Measurements from ENCODE around the gene IDH1. TPM values are rescaled to one million over a fixed set of nuclear protein-coding genes. Genes with fewer than 3 reads are reported as not detected.
"Not testable (repeated sequence)": the region's sequence is repeated elsewhere in the genome, so short reads cannot be mapped to it uniquely, and the experiment has no call there.

The IDH1 gene
- polyA plus RNA-seq (2013, experiment 1 of 2; ENCODE audit: insufficient read length): 48.6 TPM
- 53.8 TPM for polyA plus RNA-seq (2013, experiment 2 of 2; ENCODE audit: insufficient read length)

DNA sequence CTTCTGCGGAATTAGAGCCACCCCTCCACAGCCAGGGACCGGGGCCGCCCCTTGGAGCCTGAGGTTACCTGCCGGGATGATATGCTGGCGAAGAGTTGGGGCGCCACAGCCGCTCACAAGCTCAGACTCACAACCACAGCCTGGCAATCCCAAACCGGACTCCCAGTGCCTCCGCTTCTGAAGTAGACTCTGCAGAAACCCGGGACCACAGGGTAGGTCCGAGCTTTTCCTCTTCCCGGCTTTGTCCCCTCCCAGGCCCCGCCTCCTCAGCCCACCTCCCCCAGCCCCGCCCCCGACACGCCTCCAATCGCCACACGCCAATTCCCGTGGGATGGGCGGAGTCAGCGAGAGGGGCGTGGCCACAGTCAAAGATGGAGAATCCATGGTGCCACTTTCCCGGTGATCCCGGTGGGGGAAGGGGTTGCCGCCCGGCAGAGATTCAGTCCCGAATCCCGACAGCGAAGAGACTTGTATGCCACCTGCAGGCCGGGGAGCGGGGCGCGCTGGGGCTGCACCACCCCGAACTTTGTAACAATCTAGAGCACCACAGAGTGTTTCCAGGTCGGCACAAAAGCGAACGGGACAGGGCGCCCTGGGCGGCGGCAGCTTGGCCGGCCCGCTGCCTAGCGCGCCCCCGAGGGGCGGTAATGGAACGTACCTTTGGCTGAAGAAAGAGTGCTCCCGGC is at the start of gene IDH1:
IDH1 (minus strand) TSS at position 201 of the 686 bp plus-strand sequence. CDS start 3,520 bp downstream, outside the sequence.
- DNase-seq: peak; percentile 97

DNA sequence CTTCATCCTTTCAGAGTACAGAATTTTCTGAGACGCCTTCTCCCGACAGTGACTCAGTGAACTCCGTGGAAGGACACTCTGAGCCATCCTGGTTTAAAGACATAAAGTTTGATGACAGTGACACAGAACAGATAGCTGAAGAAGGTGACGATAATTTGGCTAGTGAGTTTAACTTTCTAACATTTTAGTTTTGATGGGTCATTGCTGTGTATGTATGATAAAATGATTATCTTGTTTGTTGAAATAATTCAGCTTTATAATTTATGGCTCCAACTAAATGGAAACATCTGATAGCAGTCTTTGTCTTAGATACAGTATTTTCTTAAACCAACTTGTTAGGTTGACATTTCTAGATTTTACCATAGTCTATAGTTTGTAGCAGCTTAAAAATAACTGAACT is 49.3 kb upstream of the IDH1 start:
- no peak for DNase-seq

DNA sequence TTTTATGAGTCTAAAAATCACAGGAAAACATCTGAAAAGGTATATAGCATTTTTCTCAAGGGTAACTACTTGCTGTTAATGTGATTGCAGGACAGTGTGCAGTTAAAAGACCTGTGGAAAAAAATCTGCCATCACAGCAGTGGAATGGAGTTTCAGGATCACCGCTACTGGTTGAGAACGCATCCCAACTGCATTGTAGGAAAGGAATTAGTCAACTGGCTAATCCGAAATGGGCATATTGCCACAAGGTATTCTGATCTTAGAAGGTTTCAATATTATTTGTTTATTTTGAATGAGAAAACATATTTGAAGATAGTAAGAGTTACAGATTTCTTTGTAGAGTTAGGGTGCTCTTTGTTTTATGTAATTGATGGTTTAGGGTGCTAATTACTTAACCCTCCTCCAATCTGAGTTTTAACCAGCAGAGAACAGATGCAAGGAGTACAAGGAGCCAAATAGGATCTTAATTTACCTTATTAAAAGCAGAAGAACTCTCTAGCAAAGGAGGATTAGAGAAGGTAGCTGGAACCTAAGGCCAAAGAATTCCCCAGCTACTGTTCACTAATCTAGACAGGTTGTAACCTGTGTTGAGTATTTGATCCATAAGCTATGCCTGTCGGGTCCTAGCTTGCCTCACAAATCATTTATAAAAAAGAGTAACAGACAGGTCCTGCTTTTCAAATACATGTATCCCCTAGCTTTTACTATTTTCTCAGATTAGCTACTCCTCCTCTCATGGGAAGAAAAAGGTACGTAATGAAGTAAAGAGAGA is 46.2 kb upstream of the IDH1 start:
- no peak for DNase-seq

DNA sequence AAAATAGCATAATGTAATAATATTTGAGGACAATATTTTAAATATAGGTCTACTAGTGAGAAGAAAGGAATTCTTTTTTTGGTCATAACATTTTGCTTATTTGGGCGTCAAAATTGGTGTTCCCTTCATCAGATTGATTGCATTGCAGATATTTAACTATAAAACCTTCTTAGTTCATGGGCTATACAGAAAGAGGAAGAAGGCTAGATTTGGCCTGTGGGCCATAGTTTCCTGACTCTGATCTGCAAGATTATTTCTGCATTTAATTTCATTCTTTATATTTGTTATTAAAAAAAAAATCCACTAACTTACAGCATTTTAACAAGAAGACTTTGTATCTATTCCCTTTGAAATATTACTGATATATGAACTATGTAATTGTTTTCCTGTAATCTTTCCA is 43.1 kb upstream of the IDH1 start:
- DNase-seq: no peak

DNA sequence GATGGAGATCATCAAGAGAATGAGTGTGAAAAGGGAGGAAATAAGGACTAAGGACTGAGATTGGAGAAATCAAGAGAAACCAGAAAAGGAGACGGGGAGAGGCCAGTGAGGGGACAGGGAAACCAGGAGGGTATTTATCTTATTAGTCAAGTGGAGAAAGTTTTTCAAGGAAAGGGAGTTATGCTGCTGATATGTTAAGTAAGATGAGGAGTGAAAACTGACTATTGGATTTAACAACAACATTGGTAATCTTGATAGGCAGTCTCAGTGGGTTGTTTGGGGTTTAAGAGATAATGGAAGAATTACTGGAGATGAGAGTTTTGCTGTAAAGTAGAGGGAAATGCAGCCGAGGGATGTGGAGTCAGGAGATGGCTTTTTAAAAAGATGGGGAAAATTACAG is 41.7 kb upstream of the IDH1 start:
- DNase-seq: no peak

DNA sequence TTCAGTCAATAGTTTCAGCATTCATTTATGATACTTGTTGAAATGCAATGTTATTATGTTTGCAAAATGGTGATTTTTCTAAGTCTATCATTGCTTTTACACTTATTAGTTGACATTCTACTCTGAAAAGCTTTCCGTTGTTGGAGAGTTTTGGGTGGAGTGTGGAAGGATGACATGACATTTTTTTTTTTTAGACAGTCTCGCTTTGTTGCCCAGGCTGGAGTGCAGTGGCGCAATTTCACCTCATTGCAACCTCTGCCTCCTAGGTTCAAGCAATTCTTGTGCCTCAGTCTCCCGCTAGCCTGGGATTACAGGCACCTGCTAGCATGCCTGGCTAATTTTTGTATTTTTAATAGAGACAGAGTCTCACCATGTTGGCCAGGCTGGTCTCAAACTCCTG is 41.0 kb upstream of the IDH1 start:
- DNase-seq: no peak

DNA sequence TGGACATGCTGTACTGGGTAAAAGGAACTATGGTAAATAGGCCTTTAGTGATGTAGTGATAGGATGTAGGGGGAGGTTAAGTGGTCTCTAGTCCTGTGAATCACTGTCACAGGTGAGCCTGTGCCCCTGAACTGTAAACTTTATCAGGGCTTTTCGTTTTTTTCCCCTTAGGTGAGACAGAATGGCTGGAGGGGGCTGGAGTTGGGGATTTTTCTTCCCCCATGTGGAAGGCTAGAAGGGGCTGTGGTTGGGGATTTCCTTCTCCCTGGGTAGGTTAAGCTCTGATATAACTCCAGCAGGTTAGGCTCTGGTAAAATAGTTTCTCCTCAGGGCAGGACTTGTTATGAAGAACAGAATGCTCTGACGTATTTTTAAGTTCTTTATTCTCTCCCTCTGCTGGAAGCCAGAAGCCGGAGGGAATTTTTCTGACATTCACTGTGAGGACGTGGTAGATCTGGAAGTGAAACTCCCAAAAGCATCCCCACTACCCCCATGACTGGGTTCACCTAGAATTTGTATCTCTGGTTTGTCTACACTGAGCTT is 39.7 kb upstream of the IDH1 start:
- DNase-seq: no peak

DNA sequence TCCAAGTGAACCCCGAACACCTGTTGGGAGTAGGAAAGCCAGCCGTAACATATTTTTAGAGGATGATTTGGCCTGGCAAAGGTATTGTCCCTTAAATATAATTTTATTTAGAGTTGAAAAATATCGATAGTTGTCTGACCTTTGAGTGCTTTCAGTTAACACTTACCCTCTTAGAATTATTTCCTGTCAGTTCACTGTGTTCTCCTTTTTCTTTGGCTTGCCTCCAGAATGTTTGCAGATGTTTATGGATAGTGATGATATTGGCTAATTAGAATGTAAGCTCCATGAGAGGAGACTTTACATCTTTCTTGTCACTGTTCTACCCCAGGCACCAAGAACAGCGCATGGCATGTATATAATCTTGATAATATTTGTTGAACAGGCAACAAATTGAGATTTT is 31.0 kb upstream of the IDH1 start:
- no peak for DNase-seq

DNA sequence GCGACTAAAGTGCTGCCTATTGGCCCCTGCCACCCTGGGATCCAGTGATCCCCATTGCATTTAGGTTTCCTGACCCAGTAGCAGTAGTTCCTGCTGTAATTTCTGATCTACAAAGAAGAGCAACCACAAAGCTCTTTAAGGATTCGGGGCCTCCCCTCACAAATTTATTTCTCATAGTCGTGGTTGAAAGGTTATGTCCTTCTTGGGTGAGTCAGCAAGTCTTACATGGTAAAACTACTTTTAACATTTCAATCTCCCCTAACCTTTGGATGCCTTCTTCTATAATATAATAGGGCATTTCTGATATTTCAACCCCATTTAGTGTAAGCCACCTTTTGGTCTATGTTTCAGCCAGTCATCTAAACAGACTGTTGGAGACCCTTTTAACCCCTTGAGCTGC is 26.1 kb upstream of the IDH1 start:
- DNase-seq: peak; percentile 32

DNA sequence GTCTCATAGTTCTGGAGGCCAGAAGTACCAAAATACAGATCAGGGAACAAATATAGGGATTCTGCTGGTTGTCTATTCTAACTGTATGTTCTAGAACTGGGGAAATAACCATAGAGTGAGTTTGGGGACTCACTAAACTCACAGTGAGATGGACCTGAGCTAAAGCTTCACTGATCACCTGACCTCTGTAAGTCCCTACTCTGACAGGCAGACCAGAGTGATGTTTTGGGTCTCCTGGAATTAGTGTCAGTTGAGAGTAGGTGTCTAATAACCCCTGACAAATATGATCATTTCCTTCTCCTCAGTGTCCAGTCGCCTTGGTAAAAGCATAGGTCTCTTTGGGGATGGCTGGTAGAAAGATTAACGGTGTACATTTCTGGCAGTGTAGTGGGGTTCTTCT is 25.4 kb upstream of the IDH1 start:
- DNase-seq: no peak

DNA sequence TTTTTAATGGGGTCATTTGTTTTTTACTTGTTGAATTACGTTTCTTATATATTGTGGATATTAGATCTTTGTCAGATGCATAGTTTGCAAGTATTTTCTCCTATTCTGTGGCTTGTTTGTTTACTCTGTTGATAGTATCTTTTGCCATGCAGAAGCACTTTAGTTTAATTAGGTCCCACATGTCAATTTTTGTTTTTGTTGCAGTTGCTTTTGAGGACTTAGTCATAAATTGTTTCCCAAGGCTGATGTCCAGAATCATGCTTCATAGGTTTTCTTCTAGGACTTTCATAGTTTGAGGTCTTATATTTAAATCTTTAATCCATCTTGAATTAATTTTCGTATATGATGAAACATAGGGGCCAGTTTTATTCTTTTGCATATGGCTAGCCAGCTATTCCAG is 24.4 kb upstream of the IDH1 start:
- DNase-seq: no peak

DNA sequence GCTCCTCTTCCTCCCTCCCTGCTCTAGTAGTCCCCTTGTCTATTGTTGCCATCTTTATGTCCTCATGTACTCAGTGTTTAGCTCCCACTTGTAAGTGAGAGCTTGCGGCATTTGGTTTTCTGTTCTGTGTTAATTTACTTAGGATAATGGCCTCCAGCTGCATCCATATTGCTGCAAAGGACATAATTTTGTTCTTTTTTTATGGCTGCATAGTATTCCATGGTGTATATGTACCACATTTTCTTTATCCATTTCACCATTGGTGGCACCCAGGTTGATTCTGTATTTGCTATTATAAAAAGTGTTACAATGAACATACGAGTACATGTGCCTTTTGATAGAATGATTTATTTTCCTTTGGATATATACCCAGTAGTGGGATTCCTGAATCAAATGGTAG is 23.7 kb upstream of the IDH1 start:
- DNase-seq: no peak

DNA sequence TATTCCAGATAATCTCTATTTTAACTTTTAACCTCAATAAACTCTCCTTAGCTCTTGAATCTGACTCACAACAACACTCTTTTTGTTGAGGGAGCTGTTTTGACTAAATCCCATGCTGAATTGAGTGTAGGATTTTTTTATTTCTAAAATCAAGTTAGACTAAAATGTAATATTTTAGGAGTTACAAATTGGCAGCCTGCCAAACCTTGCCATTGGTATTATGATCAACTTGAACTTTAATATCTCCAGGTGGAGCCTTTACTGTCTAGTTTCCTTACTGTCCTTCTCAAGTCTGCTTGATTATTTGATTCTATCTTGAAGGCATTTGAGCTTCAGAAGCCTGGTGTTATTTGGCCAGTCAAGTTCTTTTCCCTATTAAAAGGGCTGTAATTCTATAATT is 19.9 kb upstream of the IDH1 start:
- DNase-seq: no peak

DNA sequence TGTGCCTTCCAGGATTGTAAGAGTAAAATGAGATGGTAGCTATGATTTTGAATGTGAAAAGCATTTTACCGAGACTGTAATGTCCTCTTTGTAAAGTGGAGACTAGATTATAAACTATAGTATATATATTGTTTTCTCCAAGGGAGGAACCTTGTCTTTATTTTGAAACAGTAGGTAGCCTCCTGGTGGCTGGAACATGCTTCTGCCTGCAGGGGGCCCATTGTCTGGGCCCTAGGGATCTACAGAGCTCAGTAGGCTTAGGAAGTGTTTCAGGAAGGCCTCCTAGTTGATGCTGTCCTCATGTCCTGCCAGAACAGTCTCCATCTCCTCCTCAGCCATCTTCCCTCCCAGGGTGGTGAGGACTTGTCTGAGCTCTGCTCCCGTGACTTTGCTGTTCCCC is 14.2 kb upstream of the IDH1 start:
- no peak for DNase-seq

DNA sequence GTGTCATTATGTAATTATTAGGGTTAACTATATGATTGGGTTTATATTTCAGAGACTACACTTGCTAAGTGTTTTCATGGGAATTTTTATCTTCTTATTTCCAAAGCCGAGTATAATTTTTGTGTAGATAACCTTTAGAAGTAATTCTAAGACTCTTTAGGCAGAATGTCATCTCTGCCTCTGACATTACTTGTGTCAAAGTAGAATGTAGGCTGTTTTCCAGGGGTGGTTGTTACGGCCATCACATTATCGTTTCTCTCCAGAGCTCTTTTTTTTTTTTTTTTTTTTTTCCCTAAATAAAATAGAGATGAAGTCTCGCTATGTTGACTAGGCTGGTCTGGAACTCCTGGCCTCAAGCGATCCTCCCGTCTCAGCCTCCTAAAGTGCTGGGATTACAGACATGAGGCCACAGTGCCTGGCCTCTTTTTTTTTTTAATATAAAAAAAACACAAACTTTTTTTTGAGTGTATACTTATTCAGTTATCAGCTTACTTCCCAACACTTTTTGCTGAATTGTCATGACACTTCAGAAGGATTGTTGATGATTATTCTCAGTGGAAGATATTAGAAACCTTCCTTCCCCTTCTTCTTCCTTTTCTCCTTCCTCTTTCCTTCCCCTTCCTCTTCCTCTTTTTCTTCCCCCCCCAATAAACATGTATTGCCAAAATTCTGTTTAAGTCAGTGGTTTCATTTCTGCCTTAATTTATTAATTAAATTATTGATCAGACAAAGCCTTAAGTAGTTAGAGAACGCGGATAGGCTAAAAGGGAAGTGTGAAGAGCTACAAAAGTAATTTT is 13.5 kb upstream of the IDH1 start:
- DNase-seq: no peak

DNA sequence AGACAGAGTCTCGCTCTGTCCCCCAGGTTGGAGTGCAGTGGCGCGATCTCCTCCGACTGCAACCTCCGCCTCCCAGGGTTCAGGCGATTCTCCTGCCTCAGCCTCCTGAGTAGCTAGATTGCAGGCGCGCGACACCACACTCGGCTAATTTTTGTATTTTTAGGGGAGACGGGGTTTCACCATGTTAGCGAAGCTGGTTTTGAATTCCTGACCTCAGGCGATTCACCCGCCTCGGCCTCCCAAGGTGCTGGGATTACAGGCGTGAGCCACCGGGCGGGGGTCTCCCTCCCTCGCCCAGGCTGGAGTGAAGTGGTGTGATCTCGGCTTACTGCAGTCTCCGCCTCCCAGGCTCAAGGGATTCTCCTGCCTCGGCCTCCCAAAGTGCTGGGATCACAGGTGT is 12.7 kb upstream of the IDH1 start:
- not testable (repeated sequence) for DNase-seq

DNA sequence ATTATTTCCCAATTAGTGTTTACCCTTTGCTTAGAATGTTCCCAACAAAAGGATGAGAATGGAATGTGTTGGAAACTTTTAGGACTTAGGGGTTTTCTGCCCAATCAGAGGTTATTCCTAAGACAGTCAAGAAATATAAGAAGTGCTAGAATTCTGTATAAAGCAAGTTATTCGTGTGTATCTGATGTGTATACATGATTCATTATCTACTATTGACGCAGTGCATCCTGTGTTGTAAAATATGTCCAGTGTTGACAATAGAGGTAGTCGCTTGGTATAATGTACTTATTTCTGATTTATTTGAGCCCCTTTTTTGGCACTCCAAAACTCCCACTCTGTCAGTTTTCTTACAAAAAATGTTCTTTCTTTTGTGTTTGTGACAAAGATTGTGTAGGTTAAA is 12.1 kb upstream of the IDH1 start:
- no peak for DNase-seq

DNA sequence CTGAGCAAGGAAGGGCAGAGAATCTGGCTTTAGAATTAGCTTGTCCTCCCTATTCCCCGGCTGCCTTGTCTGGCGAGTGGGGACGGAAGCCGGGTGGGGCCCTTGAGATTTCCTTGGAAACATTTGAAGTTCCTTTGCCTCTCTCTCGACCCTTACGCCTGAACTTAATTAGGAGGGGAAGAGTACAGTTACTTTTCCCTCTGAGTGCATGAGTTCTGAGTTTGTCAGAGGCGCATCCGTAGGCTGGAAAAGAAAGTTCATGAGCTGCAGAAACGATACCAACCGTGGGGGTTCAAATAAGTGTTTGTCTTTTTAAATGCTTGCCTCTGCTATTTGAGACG is 11.7 kb upstream of the IDH1 start:
- DNase-seq: no peak

DNA sequence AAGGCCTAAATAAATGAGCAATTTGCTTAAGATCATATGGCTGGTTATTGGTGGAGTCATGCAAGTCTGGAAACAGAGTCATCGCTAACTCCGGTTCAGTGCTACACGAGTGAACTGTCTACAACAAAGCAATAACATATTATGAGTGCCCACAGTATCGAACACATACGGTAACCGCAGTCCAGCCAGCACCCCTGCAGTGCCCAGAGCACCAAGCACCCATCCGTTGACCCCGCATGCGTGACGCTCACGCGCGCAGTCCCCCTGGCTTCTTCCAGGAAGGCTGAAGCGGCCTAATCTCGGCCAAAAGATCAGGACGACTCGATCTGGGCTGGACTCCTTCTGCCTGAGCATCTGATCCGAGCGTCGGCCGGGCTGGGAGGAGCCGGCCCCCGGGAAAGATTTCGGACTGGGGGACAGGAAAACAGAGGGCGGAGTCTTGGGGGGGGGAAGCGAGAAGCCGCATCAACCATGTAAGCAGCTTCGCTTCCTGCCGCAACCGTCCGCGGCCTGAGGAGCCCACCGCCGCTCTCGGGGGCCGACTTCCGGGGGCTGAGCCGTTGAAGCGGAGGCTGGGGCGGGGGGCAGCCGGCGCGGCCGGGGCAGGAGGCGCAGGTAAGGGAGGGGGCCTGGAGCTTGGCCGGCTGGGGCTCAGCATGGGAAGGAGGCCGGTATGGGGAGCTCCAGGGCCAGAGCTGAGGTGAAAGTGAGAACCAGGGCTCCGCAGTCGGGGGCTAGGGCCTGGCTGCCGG is 11.1 kb upstream of the IDH1 start, which contains the start of gene PIKFYVE:
PIKFYVE (plus strand) TSS at position 455 of the 752 bp plus-strand sequence. CDS start 5,265 bp downstream, outside the sequence.
- DNase-seq: peak; percentile 99

DNA sequence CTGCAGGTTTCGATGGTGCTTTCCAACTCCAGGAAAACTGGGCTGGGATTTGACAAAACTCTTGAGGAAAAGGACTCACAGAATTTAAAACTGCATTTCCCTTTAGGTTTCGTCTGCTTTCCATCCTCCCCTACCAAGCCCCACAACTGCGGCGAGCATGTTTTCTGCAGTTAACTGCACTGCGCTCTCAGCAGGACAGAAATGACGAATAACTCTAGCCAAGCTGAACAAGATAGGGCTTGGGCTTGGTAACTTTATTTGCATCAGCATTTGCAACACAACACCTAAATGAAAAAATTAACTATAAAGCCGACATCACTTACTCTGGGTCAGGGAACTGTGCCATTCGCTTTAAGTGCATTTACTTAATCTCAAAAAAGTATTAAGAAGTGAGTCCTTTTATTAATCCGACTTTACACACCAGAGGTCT is 10.5 kb upstream of the IDH1 start:
- DNase-seq: peak; percentile 39

DNA sequence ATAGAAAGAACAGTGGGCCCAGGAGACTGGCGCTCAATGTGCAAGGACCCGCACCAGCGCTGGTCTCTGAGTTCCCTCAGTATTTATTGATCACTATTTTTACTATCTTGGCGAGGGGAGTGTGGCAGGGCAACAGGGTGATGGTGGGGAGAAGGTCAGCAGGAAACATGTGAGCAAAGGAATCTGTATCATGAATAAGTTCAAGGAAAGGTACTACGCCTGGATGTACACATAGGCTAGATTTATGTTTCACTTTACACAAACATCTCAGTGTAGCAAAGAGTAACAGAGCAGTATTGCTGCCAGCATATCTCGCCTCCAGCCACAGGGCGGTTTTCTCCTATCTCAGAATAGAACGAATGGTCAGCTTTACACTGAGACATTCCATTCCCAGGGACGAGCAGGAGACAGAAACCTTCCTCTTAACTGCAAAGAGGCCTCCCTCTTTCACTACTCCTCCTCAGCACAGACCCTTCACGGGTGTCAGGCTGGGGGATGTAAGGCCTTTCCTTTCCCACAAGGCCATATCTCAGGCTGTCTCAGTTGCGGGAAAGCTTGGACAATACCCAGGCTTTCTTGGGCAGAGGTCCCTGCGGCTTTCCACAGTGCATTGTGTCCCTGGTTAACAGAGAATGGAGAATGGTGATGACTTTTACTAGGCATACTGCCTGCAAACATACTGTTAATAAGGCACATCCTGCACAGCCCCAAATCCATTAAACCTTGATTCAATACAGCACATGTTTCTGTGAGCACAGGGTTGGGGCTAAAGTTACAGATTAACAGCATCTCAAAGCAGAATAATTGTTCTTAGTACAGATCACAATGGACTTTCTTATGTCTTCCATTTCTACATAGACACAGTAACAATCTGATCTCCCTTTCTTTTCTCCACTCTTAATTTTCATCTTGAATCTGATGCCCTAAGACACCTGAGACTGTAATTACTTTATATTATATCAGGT is 2.3 kb upstream of the IDH1 start:
- not testable (repeated sequence) for DNase-seq

Data from fibroblast of skin of scalp (primary cell).